DND-41 (cell line): ENCODE measurements around the gene MEAK7.

Experiments used
- ATAC-seq: fragments of 200-7000 bp; cut with Tn5 transposase; 3 replicates; pipeline ENCODE4 v1.9.1; 2021; ENCODE audit warnings: low read depth; ENCODE audit not compliant: insufficient read depth
- DNase-seq: peaks from one replicate; pipeline ENCODE4 v3.0.0-alpha.2; 2020
- H2AFZ ChIP-seq: 2 replicates; pipeline ENCODE4 v1.6.0; 2012; ENCODE audit warnings: low read depth, low read length
- H3K27ac ChIP-seq: 2 replicates; pipeline ENCODE4 v1.5.1; 2012; ENCODE audit warnings: low read length, inconsistent platforms
- H3K27me3 ChIP-seq: fragments of 200-600 bp; sonication (generic); 2 replicates; pipeline ENCODE4 v1.6.0; 2012; ENCODE audit warnings: low read length, mild to moderate bottlenecking, inconsistent platforms; ENCODE audit not compliant: insufficient read depth, poor library complexity
- H3K36me3 ChIP-seq: 2 replicates; pipeline ENCODE4 v1.5.1; 2012; ENCODE audit warnings: low read length, inconsistent platforms; ENCODE audit not compliant: insufficient read depth
- H3K4me1 ChIP-seq: 2 replicates; pipeline ENCODE4 v1.5.1; 2012; ENCODE audit warnings: mild to moderate bottlenecking, low read length; ENCODE audit not compliant: insufficient read depth
- H3K4me2 ChIP-seq: 2 replicates; pipeline ENCODE4 v1.6.0; 2012; ENCODE audit warnings: mild to moderate bottlenecking, moderate library complexity, low read length, inconsistent platforms; ENCODE audit not compliant: insufficient read depth
- H3K4me3 ChIP-seq, 2 experiments: fragments of 200-600 bp in 1 of 2; shearing (Covaris generic) in 1 of 2; 2 replicates each; pipeline ENCODE4 v1.5.1; 2012 to 2016; ENCODE audit warnings: inconsistent platforms in 2 of 2, low read length in 2 of 2, mild to moderate bottlenecking in 2 of 2, low read depth in 1 of 2, moderate library complexity in 1 of 2
- H3K79me2 ChIP-seq: 2 replicates; pipeline ENCODE4 v1.6.0; 2012; ENCODE audit warnings: low read length, inconsistent platforms; ENCODE audit not compliant: insufficient read depth
- H3K9ac ChIP-seq: 2 replicates; pipeline ENCODE4 v1.6.0; 2012; ENCODE audit warnings: low read depth, mild to moderate bottlenecking, inconsistent platforms, low read length, moderate library complexity
- H3K9me3 ChIP-seq: 2 replicates; pipeline ENCODE4 v1.5.1; 2012; ENCODE audit warnings: low read length, moderate library complexity, mild to moderate bottlenecking, inconsistent platforms; ENCODE audit not compliant: insufficient read depth, severe bottlenecking
- H4K20me1 ChIP-seq: 2 replicates; pipeline ENCODE4 v1.6.0; 2012; ENCODE audit warnings: low read length; ENCODE audit not compliant: insufficient read depth
- EZH2 ChIP-seq: IDR thresholded peaks from 3 replicates; pipeline ENCODE4 v1.6.1; 2012; ENCODE audit warnings: borderline replicate concordance, low read depth, mild to moderate bottlenecking, moderate library complexity, low read length, inconsistent platforms; ENCODE audit not compliant: severe bottlenecking
- TF ChIP-seq, protein P1 (sequence below): IDR thresholded peaks from 2 replicates; pipeline ENCODE4 v1.5.1; 2012; ENCODE audit warnings: borderline replicate concordance, low read length, moderate library complexity, mild to moderate bottlenecking; ENCODE audit not compliant: poor library complexity, severe bottlenecking; ENCODE audit errors: extremely low read depth

The MEAK7 gene

DNA sequence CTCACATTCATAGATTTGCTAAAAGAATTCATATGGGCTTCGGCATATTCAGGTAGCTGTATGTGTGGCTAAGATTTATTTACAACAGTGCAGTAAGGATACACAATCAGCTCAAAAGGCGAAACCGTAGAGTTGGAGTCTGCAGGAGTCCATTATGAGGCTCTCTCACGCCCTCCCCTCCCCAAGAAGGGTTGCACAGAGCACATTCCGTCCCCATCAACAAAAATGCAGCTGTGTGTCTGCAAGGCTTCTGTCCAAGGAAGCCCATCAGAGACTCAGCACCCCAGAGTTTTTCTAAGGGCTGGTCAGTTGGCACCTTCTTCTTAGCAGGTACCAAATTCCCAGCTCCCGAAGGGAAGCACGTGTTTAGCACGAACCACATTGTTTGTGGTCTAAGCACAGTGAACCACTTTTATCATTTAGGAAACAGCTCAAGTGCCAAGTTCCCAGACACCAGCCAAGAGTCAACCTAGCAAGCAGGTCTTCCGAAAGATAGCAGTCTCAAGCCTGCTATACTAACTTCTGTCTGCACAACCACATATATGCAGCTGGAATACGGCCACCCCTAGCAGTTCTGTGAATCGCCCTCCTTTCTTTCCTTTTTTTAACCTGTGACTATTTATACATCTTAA is 28.5 kb upstream of the MEAK7 start:
- DNase-seq: no peak
- Histone ChIP-seq H3K27ac (no peak overlapping the region), H2AFZ (no peak overlapping the region)

DNA sequence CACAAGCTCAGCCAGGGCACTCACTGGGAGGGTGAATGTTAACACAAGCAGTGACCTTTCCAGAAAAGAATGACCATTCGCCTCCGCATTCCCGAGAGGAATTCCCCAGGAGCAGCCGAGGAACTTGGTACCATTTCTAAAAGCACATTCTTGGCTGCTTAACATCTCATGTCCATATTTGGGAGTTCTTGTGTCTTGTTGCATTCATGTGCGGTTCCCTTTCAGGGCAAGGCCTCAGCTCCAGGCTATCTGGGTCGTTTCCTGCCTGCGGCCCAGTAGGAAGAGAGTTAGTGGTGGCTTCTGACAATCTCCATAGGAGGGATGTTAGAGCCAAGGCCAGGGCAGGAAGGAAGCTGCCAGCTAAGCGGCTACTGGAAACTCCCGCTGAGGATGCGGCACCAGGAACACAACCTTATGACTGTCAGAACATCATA is 27.8 kb upstream of the MEAK7 start:
- H3K9me3 ChIP-seq: peaks cover 3% of the 10 kb centered on the region
- DNase-seq (no peak), ATAC-seq (no peak)
- H3K36me3 ChIP-seq: no peaks in the 10 kb centered on the region
- H3K4me3 ChIP-seq: no peak overlapping the region
- H3K4me1 ChIP-seq: no peaks in the 10 kb centered on the region
- TF ChIP-seq, protein P1, sequence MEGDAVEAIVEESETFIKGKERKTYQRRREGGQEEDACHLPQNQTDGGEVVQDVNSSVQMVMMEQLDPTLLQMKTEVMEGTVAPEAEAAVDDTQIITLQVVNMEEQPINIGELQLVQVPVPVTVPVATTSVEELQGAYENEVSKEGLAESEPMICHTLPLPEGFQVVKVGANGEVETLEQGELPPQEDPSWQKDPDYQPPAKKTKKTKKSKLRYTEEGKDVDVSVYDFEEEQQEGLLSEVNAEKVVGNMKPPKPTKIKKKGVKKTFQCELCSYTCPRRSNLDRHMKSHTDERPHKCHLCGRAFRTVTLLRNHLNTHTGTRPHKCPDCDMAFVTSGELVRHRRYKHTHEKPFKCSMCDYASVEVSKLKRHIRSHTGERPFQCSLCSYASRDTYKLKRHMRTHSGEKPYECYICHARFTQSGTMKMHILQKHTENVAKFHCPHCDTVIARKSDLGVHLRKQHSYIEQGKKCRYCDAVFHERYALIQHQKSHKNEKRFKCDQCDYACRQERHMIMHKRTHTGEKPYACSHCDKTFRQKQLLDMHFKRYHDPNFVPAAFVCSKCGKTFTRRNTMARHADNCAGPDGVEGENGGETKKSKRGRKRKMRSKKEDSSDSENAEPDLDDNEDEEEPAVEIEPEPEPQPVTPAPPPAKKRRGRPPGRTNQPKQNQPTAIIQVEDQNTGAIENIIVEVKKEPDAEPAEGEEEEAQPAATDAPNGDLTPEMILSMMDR: no peak
- TF ChIP-seq EZH2: no peak
- no peaks in the 10 kb centered on the region for H4K20me1 ChIP-seq
- no peaks in the 10 kb centered on the region for H3K79me2 ChIP-seq
- H2AFZ ChIP-seq: no peak overlapping the region
- H3K27ac ChIP-seq: no peak overlapping the region
- H3K27me3 ChIP-seq: peaks cover 7% of the 10 kb centered on the region
- H3K9ac ChIP-seq: no peak overlapping the region
- no peak overlapping the region for H3K4me2 ChIP-seq

More for the DNA sequence above, 28.5 kb upstream of the MEAK7 start:
- Histone ChIP-seq H3K36me3 (no peaks in the 10 kb centered on the region), H3K9ac (no peak overlapping the region), H3K79me2 (no peaks in the 10 kb centered on the region), H4K20me1 (no peaks in the 10 kb centered on the region), H3K4me2 (no peak overlapping the region), H3K27me3 (peaks cover 7% of the 10 kb centered on the region), H3K4me3 (no peak overlapping the region), H3K9me3 (peaks cover 3% of the 10 kb centered on the region), H3K4me1 (no peaks in the 10 kb centered on the region)
- TF ChIP-seq EZH2: no peak
- TF ChIP-seq, protein P1: no peak
- no peak for ATAC-seq

DNA sequence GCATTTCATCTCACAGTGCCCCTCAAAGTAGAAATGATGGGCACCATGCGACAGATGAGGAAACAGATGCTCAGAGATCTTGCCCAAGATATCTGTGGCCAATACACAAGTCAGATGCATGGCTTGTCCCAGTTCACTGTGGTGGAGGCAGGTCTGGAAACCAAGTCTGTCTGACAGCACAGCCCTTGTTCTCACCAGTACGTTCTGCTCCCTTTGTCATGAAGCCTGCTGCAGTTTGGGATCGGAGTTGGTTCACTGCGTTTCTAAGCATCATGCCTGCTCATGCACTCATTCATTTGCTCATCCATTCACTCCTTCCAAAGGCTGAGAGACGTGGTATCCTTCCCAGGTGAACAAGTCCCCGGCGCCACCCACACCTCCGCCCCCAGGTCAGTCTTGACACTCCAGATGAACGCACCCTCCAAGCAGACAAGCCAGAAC is 27.2 kb upstream of the MEAK7 start:
- no peak overlapping the region for H2AFZ ChIP-seq
- no peak overlapping the region for H3K9ac ChIP-seq
- no peak overlapping the region for H3K4me3 ChIP-seq

More for the DNA sequence above, 27.2 kb upstream of the MEAK7 start:
- no peaks in the 10 kb centered on the region for H3K4me1 ChIP-seq
- TF ChIP-seq, protein P1: no peak
- TF ChIP-seq EZH2: no peak
- H3K27ac ChIP-seq: no peak overlapping the region
- H4K20me1 ChIP-seq: no peaks in the 10 kb centered on the region; the same call in 1 of the 2 replicates
- peaks cover 9% of the 10 kb centered on the region for H3K27me3 ChIP-seq
- DNase-seq: no peak
- ATAC-seq: no peak
- H3K4me2 ChIP-seq: no peak overlapping the region
- no peaks in the 10 kb centered on the region for H3K36me3 ChIP-seq
- no peaks in the 10 kb centered on the region for H3K79me2 ChIP-seq
- peaks cover 3% of the 10 kb centered on the region for H3K9me3 ChIP-seq
